Type B pancreatic cell (in vitro differentiated cells): Measurements from ENCODE around the gene ADI1. TPM values are rescaled to one million over a fixed set of nuclear protein-coding genes. Genes with fewer than 3 reads are reported as not detected.

ENCODE experiments used
- DNase-seq: peaks from one replicate; pipeline ENCODE4 v3.0.0; 2021; ENCODE audit warnings: mixed read lengths; ENCODE audit not compliant: unreplicated experiment; ENCODE audit errors: extremely low spot score
- H3K27ac Mint-ChIP-seq: 2 replicates; pipeline ENCODE4 v1.8.0; 2021; ENCODE audit warnings: mild to moderate bottlenecking, mixed read lengths
- H3K27me3 Mint-ChIP-seq: 2 replicates; pipeline ENCODE4 v1.8.0; 2021; ENCODE audit warnings: mixed read lengths
- H3K36me3 Mint-ChIP-seq: 2 replicates; pipeline ENCODE4 v1.8.0; 2021; ENCODE audit warnings: mixed read lengths
- H3K4me1 Mint-ChIP-seq: one replicate; pipeline ENCODE4 v1.8.0; 2021; ENCODE audit warnings: mixed read lengths; ENCODE audit not compliant: unreplicated experiment
- H3K4me3 Mint-ChIP-seq: 2 replicates; pipeline ENCODE4 v1.8.0; 2021; ENCODE audit warnings: mild to moderate bottlenecking, mixed read lengths
- H3K9me3 Mint-ChIP-seq: 2 replicates; pipeline ENCODE4 v1.8.0; 2021; ENCODE audit warnings: mixed read lengths
- CTCF ChIP-seq: fragments of 200-600 bp; sonication (generic); conservative IDR thresholded peaks from 2 replicates; pipeline ENCODE4 v1.5.0; 2021; ENCODE audit warnings: antibody characterized with exemption, mild to moderate bottlenecking
- total RNA-seq: library from RNA; stranded (reverse); gene quantifications from 2 replicates; pipeline ENCODE4 v1.2.1, GENCODE V29; 2021; ENCODE audit warnings: low replicate concordance

The ADI1 gene
- total RNA-seq, 1 donor from 2014 or later: 40.0 TPM

GRCh38 chr2:3534251-3534814 is 15.0 kb upstream of the ADI1 start:
- TF ChIP-seq CTCF: no peak
- Mint-ChIP-seq H3K27ac (no peak overlapping the region), H3K4me3 (no peak overlapping the region), H3K4me1 (peaks cover 12% of the 10 kb centered on the region), H3K9me3 (no peaks in the 10 kb centered on the region), H3K27me3 (no peaks in the 10 kb centered on the region), H3K36me3 (no peaks in the 10 kb centered on the region)
- DNase-seq: no peak

GRCh38 chr2:3533836-3534235 is 14.5 kb upstream of the ADI1 start:
- Mint-ChIP-seq H3K4me3 (no peak overlapping the region), H3K36me3 (no peaks in the 10 kb centered on the region), H3K27ac (peak overlapping the region; percentile 70), H3K9me3 (no peaks in the 10 kb centered on the region), H3K27me3 (no peaks in the 10 kb centered on the region), H3K4me1 (peaks cover 12% of the 10 kb centered on the region)
- no peak for DNase-seq
- TF ChIP-seq CTCF: no peak

GRCh38 chr2:3532941-3533340 is 13.6 kb upstream of the ADI1 start:
- H3K4me1 Mint-ChIP-seq: peaks cover 12% of the 10 kb centered on the region
- H3K27me3 Mint-ChIP-seq: no peaks in the 10 kb centered on the region
- TF ChIP-seq CTCF: no peak
- H3K9me3 Mint-ChIP-seq: no peaks in the 10 kb centered on the region
- no peaks in the 10 kb centered on the region for H3K36me3 Mint-ChIP-seq
- peak overlapping the region; percentile 70 for H3K27ac Mint-ChIP-seq
- H3K4me3 Mint-ChIP-seq: no peak overlapping the region
- DNase-seq: no peak

GRCh38 chr2:3529316-3530025 is 10.1 kb upstream of the ADI1 start:
- Mint-ChIP-seq H3K9me3 (no peaks in the 10 kb centered on the region), H3K4me3 (no peak overlapping the region), H3K27me3 (no peaks in the 10 kb centered on the region), H3K36me3 (no peaks in the 10 kb centered on the region), H3K4me1 (no peaks in the 10 kb centered on the region), H3K27ac (no peak overlapping the region)
- DNase-seq: peak; percentile 67
- no peak for TF ChIP-seq CTCF

- H3K4me3 Mint-ChIP-seq: no peak overlapping the region
- H3K27me3 Mint-ChIP-seq: no peaks in the 10 kb centered on the region
- TF ChIP-seq CTCF: no peak
- DNase-seq: peak; percentile 6
- H3K9me3 Mint-ChIP-seq: no peaks in the 10 kb centered on the region
- peaks cover 1% of the 10 kb centered on the region for H3K4me1 Mint-ChIP-seq
- no peaks in the 10 kb centered on the region for H3K36me3 Mint-ChIP-seq
- no peak overlapping the region for H3K27ac Mint-ChIP-seq
Observed at GRCh38 chr2:3527886-3528785, 8.8 kb upstream of the ADI1 start.
